Effector memory CD4-positive, alpha-beta T cell (primary cell): ENCODE results near the gene WDR53.
"Not testable (repeated sequence)": the region's sequence is repeated elsewhere in the genome, so short reads cannot be mapped to it uniquely, and the experiment has no call there.

Source experiments
- DNase-seq, 3 donors: peaks; one replicate each; pipeline ENCODE4 v3.0.0-alpha.2; 2020
- H3K27ac ChIP-seq: 2 replicates; pipeline ENCODE4 v1.7.0; 2013; ENCODE audit warnings: mild to moderate bottlenecking, low read length, moderate library complexity; ENCODE audit not compliant: insufficient read depth, poor library complexity, severe bottlenecking
- H3K27me3 ChIP-seq: replicated peaks from 2 replicates; pipeline ENCODE4 v1.7.0; 2013; ENCODE audit warnings: mild to moderate bottlenecking, low read length; ENCODE audit not compliant: insufficient read depth, control insufficient read depth, poor library complexity, severe bottlenecking
- H3K36me3 ChIP-seq: 2 replicates; pipeline ENCODE4 v1.7.0; 2013; ENCODE audit warnings: mild to moderate bottlenecking, low read length, moderate library complexity; ENCODE audit not compliant: control insufficient read depth, insufficient read depth
- H3K4me1 ChIP-seq: 2 replicates; pipeline ENCODE4 v1.7.0; 2013; ENCODE audit warnings: low read length, mild to moderate bottlenecking; ENCODE audit not compliant: control insufficient read depth, insufficient read depth, poor library complexity, severe bottlenecking
- H3K4me3 ChIP-seq: 2 replicates; pipeline ENCODE4 v1.7.0; 2013; ENCODE audit warnings: low read length, low read depth, mild to moderate bottlenecking; ENCODE audit not compliant: insufficient read depth, poor library complexity, severe bottlenecking
- H3K9me3 ChIP-seq: 2 replicates; pipeline ENCODE4 v1.7.0; 2013; ENCODE audit warnings: mild to moderate bottlenecking, low read length, moderate library complexity; ENCODE audit not compliant: control insufficient read depth

Gene WDR53

GRCh38 chr3:196602673-196603072 lies 34.3 kb upstream of the WDR53 start:
- H3K4me1 ChIP-seq: no peaks in the 10 kb centered on the region
- H3K9me3 ChIP-seq: no peaks in the 10 kb centered on the region
- H3K27ac ChIP-seq: no peak overlapping the region
- no peak overlapping the region for H3K4me3 ChIP-seq
- no peaks in the 10 kb centered on the region for H3K27me3 ChIP-seq
- no peak for DNase-seq
- no peaks in the 10 kb centered on the region for H3K36me3 ChIP-seq

GRCh38 chr3:196600359-196600758 lies 32.0 kb upstream of the WDR53 start:
- Histone ChIP-seq H3K27me3 (no peaks in the 10 kb centered on the region), H3K27ac (no peak overlapping the region), H3K36me3 (no peaks in the 10 kb centered on the region), H3K9me3 (no peaks in the 10 kb centered on the region), H3K4me3 (no peak overlapping the region), H3K4me1 (no peaks in the 10 kb centered on the region)
- DNase-seq: no peak

DNA sequence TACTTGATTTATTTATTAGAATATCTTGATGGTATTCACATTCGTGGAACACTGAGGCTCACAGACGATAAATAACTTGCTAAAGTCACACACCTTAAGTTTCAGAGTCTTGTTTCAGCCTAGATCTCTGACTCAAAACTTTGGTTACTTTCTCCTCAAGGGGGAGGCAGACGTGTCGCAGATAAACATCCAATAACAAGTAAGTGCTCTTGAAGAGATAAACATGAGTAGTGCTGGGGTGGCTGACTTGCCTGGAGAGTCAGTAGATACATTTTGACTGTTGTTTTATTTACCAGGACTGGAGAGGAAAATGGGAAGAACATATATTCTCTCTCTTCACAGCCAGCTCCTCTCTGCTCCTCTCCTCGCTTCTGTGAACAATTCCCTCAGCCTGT lies 31.4 kb upstream of the WDR53 start:
- no peak for DNase-seq
- no peaks in the 10 kb centered on the region for H3K9me3 ChIP-seq
- H3K4me3 ChIP-seq: no peak overlapping the region

DNA sequence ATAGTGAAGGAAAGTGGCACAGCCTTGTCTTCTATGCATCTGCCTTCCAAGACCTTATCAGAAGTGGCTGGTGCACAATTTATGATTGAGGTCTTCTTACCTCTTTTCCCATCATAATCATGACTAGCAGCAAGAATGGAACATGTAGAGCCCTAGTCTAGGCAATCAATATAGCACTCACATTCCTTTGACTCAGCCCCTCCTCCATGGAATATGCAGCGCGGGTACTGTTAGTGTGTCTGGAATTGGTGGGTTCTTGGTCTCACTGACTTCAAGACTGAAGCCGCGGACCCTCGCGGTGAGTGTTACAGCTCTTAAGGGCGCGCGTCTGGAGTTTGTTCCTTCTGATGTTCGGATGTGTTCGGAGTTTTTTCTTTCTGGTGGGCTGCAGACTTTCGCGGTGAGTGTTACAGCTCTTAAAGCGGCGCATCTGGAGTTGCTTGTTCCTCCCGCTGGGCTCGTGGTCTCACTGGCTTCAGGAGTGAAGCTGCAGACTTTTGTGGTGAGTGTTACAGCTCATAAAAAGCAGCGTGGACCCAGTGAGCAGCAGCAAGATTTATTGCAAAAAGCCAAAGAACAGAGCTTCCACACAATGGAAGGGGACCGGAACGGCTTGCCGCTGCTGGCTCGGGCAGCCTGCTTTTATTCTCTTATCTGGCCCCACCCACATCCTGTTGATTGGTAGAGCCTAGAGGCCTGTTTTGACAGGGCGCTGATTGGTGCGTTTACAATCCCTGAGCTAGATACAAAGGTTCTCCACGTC lies 29.8 kb upstream of the WDR53 start:
- H3K4me1 ChIP-seq, H3K9me3 ChIP-seq, H3K27ac ChIP-seq, H3K36me3 ChIP-seq, H3K27me3 ChIP-seq: not testable (repeated sequence)
- peak overlapping the region; percentile 22 for H3K4me3 ChIP-seq
- peak in 2 of 3 donors; percentile 24 to 49 for DNase-seq

More for the DNA sequence above, 31.4 kb upstream of the WDR53 start:
- Histone ChIP-seq H3K27ac (no peak overlapping the region), H3K27me3 (no peaks in the 10 kb centered on the region), H3K4me1 (no peaks in the 10 kb centered on the region), H3K36me3 (no peaks in the 10 kb centered on the region)

- Histone ChIP-seq H3K9me3 (no peaks in the 10 kb centered on the region), H3K27ac (no peak overlapping the region), H3K4me3 (no peak overlapping the region), H3K4me1 (no peaks in the 10 kb centered on the region), H3K36me3 (no peaks in the 10 kb centered on the region), H3K27me3 (no peaks in the 10 kb centered on the region)
- no peak for DNase-seq
These were observed 28.0 kb upstream of the WDR53 start for GRCh38 chr3:196596355-196596754.

DNA sequence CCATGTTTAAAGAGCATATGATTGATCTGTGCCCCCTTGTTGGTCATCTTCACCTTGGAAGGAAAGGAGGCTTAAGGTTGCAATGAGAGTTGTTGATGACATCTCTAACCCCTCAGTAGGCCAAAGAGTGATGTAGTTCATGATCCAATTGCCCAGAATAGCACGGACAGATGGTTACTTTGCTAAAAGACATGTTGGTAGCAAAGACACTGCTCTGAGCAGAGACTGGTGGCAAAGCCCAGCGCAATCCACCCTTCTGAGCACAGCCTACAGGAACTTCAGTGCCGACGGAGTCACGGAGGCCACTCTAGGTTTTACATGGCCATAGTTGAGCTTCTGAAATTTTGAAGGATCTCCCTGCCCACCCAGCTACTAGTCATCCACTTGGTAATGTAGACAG lies 21.9 kb upstream of the WDR53 start:
- no peak for DNase-seq
- H3K27me3 ChIP-seq: no peaks in the 10 kb centered on the region
- no peak overlapping the region for H3K4me3 ChIP-seq
- H3K4me1 ChIP-seq: no peaks in the 10 kb centered on the region
- H3K9me3 ChIP-seq: no peaks in the 10 kb centered on the region
- H3K36me3 ChIP-seq: peaks cover 6% of the 10 kb centered on the region
- no peak overlapping the region for H3K27ac ChIP-seq

GRCh38 chr3:196585044-196585757 lies 16.8 kb upstream of the WDR53 start:
- Histone ChIP-seq H3K36me3 (peaks cover 12% of the 10 kb centered on the region), H3K27ac (no peak overlapping the region), H3K4me1 (no peaks in the 10 kb centered on the region), H3K9me3 (no peaks in the 10 kb centered on the region), H3K27me3 (no peaks in the 10 kb centered on the region), H3K4me3 (no peak overlapping the region)
- DNase-seq: no peak

- H3K27me3 ChIP-seq: no peaks in the 10 kb centered on the region
- H3K4me3 ChIP-seq: no peak overlapping the region
- H3K27ac ChIP-seq: no peak overlapping the region
- no peak for DNase-seq
- H3K9me3 ChIP-seq: no peaks in the 10 kb centered on the region
- no peaks in the 10 kb centered on the region for H3K36me3 ChIP-seq
- H3K4me1 ChIP-seq: peaks cover 15% of the 10 kb centered on the region
These were observed 4.0 kb upstream of the WDR53 start for GRCh38 chr3:196572389-196572788.

DNA sequence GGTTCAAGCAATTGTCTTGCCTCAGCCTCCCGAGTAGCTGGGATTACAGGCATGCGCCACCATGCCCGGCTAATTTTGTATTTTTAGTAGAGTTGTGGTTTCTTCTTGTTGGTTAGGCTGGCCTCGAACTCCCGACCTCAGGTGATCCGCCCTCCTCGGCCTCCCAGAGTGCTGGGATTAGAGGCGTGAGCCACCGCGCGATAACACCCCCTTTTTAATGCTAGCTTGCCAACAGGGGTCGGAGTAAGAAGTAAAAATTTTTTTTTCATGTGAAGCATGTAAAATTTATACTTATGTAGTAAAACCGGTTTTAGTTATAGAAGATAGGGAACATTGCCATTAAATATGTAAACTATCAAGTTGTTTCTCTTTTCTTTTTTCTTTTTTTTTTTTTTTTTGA lies 2.0 kb upstream of the WDR53 start:
- H3K4me3 ChIP-seq: not testable (repeated sequence)

GRCh38 chr3:196569003-196569516 lies 706 bp upstream of the WDR53 start:
- DNase-seq: peak; percentile 21 to 45 (median 37)
- Histone ChIP-seq H3K27ac (peak overlapping the region; percentile 86), H3K4me3 (peak overlapping the region; percentile 76)

More for the DNA sequence above, 2.0 kb upstream of the WDR53 start:
- H3K4me1 ChIP-seq: peaks cover 21% of the 10 kb centered on the region
- not testable (repeated sequence) for H3K27ac ChIP-seq, H3K27me3 ChIP-seq, DNase-seq, H3K36me3 ChIP-seq, H3K9me3 ChIP-seq

More at GRCh38 chr3:196569003-196569516, 706 bp upstream of the WDR53 start:
- H3K36me3 ChIP-seq: no peaks in the 10 kb centered on the region
- peaks cover 29% of the 10 kb centered on the region for H3K4me1 ChIP-seq
- H3K9me3 ChIP-seq: no peaks in the 10 kb centered on the region
- H3K27me3 ChIP-seq: no peaks in the 10 kb centered on the region
